ENCODE measurements around the gene ATP5F1B.

The ATP5F1B gene

DNA sequence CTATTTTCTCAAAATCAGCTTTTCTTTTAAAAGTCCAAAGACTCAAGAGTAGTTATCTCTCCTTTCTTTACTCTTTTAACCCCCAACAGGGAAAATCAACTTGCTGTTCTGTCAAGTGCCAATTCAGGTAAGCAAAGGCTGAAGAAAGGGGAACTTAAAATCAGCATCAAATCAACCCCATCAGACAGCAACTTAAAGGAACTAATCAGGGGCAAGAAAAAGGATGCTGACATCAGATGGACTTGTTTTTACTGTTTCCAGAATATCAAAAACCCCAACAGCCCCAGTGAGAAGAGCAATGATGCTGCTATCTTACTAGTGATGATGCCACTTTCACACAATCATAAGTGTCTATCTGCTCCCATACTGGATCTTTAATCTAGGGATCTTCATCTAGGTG lies 19.1 kb downstream of the ATP5F1B start:
- no peak for TF ChIP-seq CTCF (conservative IDR thresholded peaks at IDR 0.05; ENCODE audit: low read depth)
- ChIA-PET POLR2A (ENCODE audit: low non-redundant PET) (no interaction called here), CTCF (no interaction called here)
- no peak for DNase-seq (ENCODE audit: low spot score)
- H3K27ac ChIP-seq, result no peak overlapping the region

DNA sequence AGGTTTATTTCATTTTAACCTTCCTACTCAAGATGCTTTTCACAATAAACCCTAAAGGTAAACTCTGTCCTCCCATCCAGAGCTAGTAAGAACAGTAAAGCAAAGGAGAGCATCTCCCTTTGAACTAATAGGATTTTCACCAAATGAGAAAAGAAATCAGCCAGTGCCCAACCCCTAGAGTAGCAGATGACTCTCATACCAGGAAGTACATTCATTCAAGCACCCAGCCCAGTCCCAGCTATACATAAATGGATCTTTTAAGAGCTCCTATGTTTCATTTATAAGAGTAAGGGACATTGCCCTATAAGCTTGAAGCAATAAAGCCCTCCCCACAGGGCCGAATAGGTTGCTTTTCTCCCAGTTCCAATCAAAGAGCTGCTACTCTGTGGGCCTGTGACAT lies 23.2 kb downstream of the ATP5F1B start:
- POLR2A ChIA-PET (ENCODE audit: low non-redundant PET), result no interaction called here
- no peak overlapping the region; the same call in 1 of the 2 replicates for H3K27ac ChIP-seq
- DNase-seq (ENCODE audit: low spot score), result no peak
- no peak for TF ChIP-seq CTCF (conservative IDR thresholded peaks at IDR 0.05; ENCODE audit: low read depth)
- CTCF ChIA-PET, result interaction anchor here (0.6 to 0.7 kb wide), 2 partner anchors 12 to 14 kb away, joined by 3 read pairs; no protein-coding TSS in a partner anchor

DNA sequence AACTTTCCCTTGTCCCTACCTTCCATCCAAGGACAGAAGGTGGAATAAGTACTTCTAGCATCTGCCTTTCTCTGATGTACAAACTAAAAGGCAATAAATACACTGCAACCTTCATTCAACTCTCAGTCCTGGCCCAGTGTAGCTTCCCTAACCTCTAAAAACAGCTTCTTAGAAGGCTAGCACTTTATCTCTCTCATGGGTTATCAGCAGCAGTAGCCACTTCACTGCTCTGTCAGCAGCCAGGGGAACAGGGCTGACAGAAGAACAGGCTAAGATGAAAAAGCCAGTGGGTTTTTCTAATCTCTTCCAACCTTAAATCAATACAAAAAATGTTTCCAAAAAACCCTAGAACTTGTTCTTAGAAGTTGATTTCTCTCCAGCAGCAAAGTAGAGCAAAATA lies 28.9 kb downstream of the ATP5F1B start:
- ChIA-PET POLR2A (ENCODE audit: low non-redundant PET) (interaction anchor here (0.6 kb wide), 1 partner anchor 310 kb away, joined by 8 read pairs; no protein-coding TSS in a partner anchor), CTCF (interaction anchor here (0.6 to 1.0 kb wide), 2 partner anchors 20 to 23 kb away, joined by 3 to 6 read pairs; no protein-coding TSS in a partner anchor)
- DNase-seq (ENCODE audit: low spot score), result no peak
- TF ChIP-seq CTCF (conservative IDR thresholded peaks at IDR 0.05; ENCODE audit: low read depth), result no peak
- H3K27ac ChIP-seq, result no peak overlapping the region

GRCh38 chr12:56616244-56616643 lies 29.5 kb downstream of the ATP5F1B start:
- CTCF ChIA-PET, result interaction anchor here (0.6 to 1.0 kb wide), 3 partner anchors 20 to 100 kb away, joined by 3 to 6 read pairs (median 5); no protein-coding TSS in a partner anchor
- DNase-seq (ENCODE audit: low spot score), result no peak
- no peak overlapping the region for H3K27ac ChIP-seq
- POLR2A ChIA-PET (ENCODE audit: low non-redundant PET), result interaction anchor here (0.6 kb wide), 1 partner anchor 310 kb away, joined by 8 read pairs; no protein-coding TSS in a partner anchor
- no peak for TF ChIP-seq CTCF (conservative IDR thresholded peaks at IDR 0.05; ENCODE audit: low read depth)

DNA sequence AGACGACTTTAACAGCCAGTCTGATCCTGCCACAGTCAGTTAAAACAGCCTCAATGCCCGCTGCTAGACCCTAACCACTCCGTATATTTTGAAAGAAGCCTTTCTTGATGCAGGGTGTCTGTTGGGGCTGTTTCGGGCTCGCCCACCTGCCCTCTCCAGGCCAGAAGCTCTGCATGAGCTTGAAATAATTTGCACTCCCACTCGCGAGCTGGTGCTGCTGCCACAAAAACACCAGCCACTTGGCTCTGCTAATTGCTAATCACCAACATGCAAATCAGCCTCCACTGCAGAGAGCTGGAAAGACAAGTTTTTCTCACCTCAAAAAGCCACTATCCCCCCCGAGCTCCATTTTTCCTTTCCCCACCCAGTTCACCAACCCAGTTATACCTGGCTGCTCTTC lies 31.2 kb downstream of the ATP5F1B start:
- H3K27ac ChIP-seq, result no peak overlapping the region
- CTCF ChIA-PET, result interaction anchor here (0.6 kb wide), 1 partner anchor 22 kb away, joined by 4 read pairs; no protein-coding TSS in a partner anchor
- DNase-seq (ENCODE audit: low spot score), result no peak
- TF ChIP-seq CTCF (conservative IDR thresholded peaks at IDR 0.05; ENCODE audit: low read depth), result no peak
- POLR2A ChIA-PET (ENCODE audit: low non-redundant PET), result no interaction called here

DNA sequence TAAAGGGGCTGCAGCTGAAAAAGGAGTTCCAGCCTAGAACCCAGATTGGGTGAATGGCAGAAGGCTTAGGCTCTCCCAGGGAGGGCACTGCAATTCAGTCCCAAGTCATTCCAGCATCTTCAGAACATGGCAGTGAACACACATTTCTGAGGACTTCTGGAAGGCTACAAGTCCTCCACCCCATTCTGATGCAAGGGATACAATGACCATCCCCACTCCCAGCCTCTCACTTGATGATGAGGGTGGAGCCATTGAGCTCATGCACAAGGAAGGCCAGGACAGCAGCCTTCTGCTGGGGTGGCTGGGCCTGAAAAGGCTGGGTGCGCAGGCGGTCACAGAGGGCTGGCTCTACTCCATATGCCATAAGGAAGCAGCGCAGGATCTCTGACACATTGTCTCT lies 41.4 kb downstream of the ATP5F1B start:
- no peak for DNase-seq (ENCODE audit: low spot score)
- TF ChIP-seq CTCF (conservative IDR thresholded peaks at IDR 0.05; ENCODE audit: low read depth), result no peak
- H3K27ac ChIP-seq, result no peak overlapping the region
- CTCF ChIA-PET, result interaction anchor here (0.6 kb wide), 1 partner anchor 1017 kb away, joined by 3 read pairs; no protein-coding TSS in a partner anchor
- POLR2A ChIA-PET (ENCODE audit: low non-redundant PET), result no interaction called here

Measured in RWPE1 (cell line).